Daoy (cell line): ENCODE measurements around the gene TPR. TPM values are rescaled to one million over a fixed set of nuclear protein-coding genes. Genes with fewer than 3 reads are reported as not detected.

ENCODE experiments used
- DNase-seq: peaks from one replicate; pipeline ENCODE4 v3.0.0-alpha.2; 2015; ENCODE audit warnings: low read depth
- total RNA-seq: library from RNA; depleted of rRNA; stranded (reverse); fragments of >200 nt; shearing (Covaris generic); gene quantifications from 2 replicates; pipeline ENCODE4 v1.2.3, GENCODE V29; 2014; rRNA removed

Gene TPR
- total RNA-seq, 1 experiment from 2014 or later, result 75.1 TPM

DNA sequence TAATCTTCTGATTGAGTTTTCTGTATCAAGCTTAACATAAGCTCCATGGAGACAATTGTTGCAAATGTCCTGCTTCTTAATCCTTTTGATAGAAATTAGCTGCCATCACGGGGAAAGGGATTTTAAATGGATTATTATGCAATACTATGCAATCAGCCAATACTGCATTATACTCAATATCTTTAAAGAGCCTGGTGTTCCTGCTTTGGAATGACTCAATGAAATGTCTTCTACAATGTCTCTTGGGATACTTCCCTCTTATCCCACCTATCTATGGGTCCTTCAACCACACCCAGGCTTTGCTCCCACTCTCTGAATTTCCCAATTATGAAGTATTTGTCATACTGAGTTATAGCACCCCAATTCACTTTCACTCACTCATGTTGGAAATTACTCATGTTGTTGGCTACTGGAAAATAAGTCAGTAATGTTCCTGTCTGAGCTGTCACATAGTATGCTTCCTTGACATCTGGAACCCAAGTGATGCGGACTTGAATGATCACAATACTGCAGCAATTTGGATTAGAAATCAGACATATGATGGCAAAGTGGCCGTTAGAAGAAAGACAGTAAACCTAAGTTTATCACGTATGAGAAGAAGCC, 85.0 kb downstream of the TPR start:
- no peak for DNase-seq

DNA sequence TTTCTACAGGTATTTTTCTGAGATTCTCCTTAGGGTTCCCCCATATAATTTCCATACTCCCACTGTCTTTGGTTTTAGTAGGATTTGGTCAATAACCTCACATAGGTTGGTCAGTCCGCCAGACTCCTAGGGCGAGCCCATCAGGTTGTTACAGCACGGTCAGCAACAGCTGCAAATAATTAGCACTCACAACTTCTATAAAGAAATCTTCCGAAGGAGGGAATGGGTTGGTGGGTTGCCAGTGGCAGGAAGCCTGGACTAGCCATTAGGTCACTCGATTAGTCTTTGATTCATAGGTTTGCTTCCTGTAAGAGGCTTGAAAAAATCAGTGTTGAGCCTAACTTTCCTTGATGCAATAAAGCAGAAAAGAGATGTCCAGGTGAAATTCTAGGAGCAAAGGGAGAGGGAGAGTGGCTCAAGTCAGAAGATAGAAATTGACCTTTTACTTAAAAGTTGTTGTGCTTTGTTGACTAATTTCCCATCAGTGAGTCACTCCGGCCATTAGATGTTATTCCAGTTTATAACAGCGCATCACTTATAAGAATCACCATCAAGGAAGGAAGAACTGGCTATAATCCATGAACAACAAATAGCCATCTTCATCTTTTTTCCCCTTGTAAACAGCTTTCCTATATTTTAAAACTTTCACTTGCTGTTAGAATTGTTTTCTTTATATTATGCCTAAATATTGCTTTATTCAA, 88.3 kb downstream of the TPR start:
- no peak for DNase-seq

DNA sequence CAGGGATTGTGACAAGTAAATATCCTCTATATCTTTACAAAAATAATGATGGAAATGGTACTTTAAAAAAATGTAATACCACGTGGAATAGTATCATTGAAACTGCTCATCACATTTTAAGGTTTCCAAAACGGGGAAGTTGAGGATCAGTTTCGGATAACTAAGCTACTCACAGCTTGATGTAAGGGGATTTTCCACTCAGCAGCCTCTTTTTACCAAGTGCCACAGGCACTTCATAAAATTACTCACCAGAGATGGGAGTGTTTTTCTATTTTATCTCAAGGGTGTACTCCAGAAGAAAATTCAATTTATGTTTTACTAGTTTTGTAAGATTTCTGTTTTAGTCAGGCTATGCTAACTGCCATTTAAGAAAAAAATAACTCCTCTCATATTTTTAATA, 91.7 kb downstream of the TPR start:
- no peak for DNase-seq

GRCh38 chr1:186282466-186282865, 92.6 kb downstream of the TPR start:
- DNase-seq, result no peak

DNA sequence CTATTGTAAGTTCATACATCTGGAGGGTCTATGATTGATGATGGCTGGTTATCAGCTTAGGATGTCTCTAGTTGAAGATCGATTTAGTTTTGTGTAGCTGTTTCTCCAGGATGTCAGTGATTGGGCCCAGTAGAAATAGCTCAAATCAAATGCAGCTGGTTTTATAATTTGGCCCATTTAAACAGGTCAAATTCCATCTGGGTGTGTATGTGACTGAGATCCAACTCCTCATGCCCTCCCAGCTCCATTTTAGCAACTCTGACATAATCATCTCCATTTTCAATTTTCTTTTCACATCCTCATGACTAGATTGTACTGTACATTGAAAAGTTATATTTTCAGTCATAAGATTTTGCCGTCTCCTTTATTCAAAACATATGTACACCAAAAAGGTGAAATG, 99.2 kb downstream of the TPR start:
- DNase-seq, result no peak

- no peak for DNase-seq
Measured at GRCh38 chr1:186272486-186272885, 102.6 kb downstream of the TPR start.

DNA sequence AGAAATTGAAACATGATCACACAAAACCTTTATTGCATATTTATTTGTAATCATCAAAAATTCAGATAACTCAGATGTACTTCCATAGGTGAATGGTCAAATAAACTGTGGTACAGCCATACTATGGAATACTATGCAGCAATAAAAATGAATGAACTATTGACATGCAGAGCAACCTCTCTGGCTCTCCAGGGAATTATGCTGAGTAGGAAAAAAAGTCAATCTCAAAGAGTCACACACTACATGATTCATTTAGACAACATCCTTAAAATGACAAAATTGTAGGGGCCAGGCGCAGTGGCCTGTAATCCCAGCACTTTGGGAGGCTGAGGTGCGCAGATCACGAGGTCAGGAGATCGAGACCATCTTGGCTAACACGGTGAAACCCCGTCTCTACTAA, 104.0 kb downstream of the TPR start:
- DNase-seq, result no peak

Other genes starting within 250 kb of the TPR start
- 0.12 TPM in 1 of 2 replicates, not detected in the other for gene PRG4, start 79.0 kb downstream of the TPR start, total RNA-seq
- 17.3 and 95.3 TPM in 2 replicates for gene ODR4, start 585 bp upstream of the TPR start, total RNA-seq
- not detected in 2 replicates for gene PDC, start 85.9 kb upstream of the TPR start, total RNA-seq